ENCODE measurements around the gene SERPINB8.

GRCh38 chr18:64029096-64029495, 59.2 kb downstream of the SERPINB8 start:
- TF ChIP-seq, protein P1, sequence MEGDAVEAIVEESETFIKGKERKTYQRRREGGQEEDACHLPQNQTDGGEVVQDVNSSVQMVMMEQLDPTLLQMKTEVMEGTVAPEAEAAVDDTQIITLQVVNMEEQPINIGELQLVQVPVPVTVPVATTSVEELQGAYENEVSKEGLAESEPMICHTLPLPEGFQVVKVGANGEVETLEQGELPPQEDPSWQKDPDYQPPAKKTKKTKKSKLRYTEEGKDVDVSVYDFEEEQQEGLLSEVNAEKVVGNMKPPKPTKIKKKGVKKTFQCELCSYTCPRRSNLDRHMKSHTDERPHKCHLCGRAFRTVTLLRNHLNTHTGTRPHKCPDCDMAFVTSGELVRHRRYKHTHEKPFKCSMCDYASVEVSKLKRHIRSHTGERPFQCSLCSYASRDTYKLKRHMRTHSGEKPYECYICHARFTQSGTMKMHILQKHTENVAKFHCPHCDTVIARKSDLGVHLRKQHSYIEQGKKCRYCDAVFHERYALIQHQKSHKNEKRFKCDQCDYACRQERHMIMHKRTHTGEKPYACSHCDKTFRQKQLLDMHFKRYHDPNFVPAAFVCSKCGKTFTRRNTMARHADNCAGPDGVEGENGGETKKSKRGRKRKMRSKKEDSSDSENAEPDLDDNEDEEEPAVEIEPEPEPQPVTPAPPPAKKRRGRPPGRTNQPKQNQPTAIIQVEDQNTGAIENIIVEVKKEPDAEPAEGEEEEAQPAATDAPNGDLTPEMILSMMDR (conservative IDR thresholded peaks at IDR 0.05 in 1 of 2, IDR thresholded peaks at IDR 0.05 in 1 of 2; ENCODE audit: low read depth in 1 of 2, low read length in 2 of 2): no peak
- TF ChIP-seq EZH2 (IDR thresholded peaks at IDR 0.05; ENCODE audit: low read length, missing control alignments): no peak
